ENCODE measurements around the gene R3HDM2.

DNA sequence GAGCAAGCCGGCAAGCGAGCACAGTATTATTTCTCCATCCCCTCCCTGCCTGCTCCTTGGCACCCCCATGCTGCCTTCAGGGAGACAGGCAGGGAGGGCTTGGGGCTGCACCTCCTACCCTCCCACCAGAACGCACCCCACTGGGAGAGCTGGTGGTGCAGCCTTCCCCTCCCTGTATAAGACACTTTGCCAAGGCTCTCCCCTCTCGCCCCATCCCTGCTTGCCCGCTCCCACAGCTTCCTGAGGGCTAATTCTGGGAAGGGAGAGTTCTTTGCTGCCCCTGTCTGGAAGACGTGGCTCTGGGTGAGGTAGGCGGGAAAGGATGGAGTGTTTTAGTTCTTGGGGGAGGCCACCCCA, 218.2 kb downstream of the R3HDM2 start:
- TF ChIP-seq YY1 (IDR thresholded peaks at IDR 0.05; ENCODE audit: insufficient read depth, insufficient read length): no peak
- no peak for TF ChIP-seq ZNF274 (IDR thresholded peaks at IDR 0.05; ENCODE audit: low read depth, low read length)
